OCI-LY3 (cell line): Measurements from ENCODE around the gene ZFX.

Source experiments
- H2AFZ ChIP-seq: fragments of 200-600, 300-600 bp; shearing (Covaris generic); 2 replicates; pipeline ENCODE4 v1.6.0; 2014; ENCODE audit warnings: antibody characterized with exemption, low read depth, low read length
- H3K27ac ChIP-seq: fragments of 200-600, 300-600 bp; sonication (generic); 2 replicates; pipeline ENCODE4 v1.5.1; 2014; ENCODE audit warnings: mild to moderate bottlenecking, low read length, moderate library complexity, mixed read lengths
- H3K27me3 ChIP-seq: fragments of 200-600, 300-600 bp; sonication (generic); 2 replicates; pipeline ENCODE4 v1.6.1; 2014; ENCODE audit warnings: low read depth, low read length, mixed read lengths
- H3K36me3 ChIP-seq: fragments of 200-600, 300-600 bp; sonication (generic); replicated peaks from 2 replicates; pipeline ENCODE3; 2014; ENCODE audit warnings: low read depth, low read length, mixed read lengths
- H3K4me1 ChIP-seq: fragments of 300-600, 200-600 bp; sonication (generic); 2 replicates; pipeline ENCODE4 v1.6.1; 2014; ENCODE audit warnings: low read length, mixed read lengths
- H3K4me2 ChIP-seq: fragments of 200-600, 300-600 bp; sonication (generic); 2 replicates; pipeline ENCODE4 v1.6.1; 2014; ENCODE audit warnings: low read length, mixed read lengths
- H3K4me3 ChIP-seq: fragments of 300-600, 200-600 bp; sonication (generic); 2 replicates; pipeline ENCODE4 v1.5.1; 2014; ENCODE audit warnings: antibody characterized with exemption, mild to moderate bottlenecking, low read length, moderate library complexity
- H3K79me2 ChIP-seq: fragments of 300-600, 200-600 bp; shearing (Covaris generic); 2 replicates; pipeline ENCODE4 v1.6.1; 2014; ENCODE audit warnings: mild to moderate bottlenecking, low read length, mixed read lengths
- H3K9ac ChIP-seq: fragments of 300-600, 200-600 bp; shearing (Covaris generic); 2 replicates; pipeline ENCODE4 v1.6.0; 2014; ENCODE audit warnings: mild to moderate bottlenecking, low read length, moderate library complexity
- H3K9me3 ChIP-seq: fragments of 200-600, 300-600 bp; shearing (Covaris generic); 2 replicates; pipeline ENCODE4 v1.6.1; 2014; ENCODE audit warnings: low read length, mixed read lengths; ENCODE audit not compliant: insufficient read depth
- H4K20me1 ChIP-seq: fragments of 200-600, 300-600 bp; sonication (generic); 2 replicates; pipeline ENCODE4 v1.6.1; 2016; ENCODE audit warnings: low read length, mixed read lengths; ENCODE audit not compliant: insufficient read depth
- CTCF ChIP-seq: fragments of 200-600, 300-600 bp; sonication (generic); IDR thresholded peaks from 2 replicates; pipeline ENCODE4 v1.5.1; 2014; ENCODE audit warnings: antibody characterized with exemption, low read length, low read depth
- EZH2phosphoT487 ChIP-seq: fragments of 200-600 bp; shearing (Covaris generic); IDR thresholded peaks from 2 replicates; pipeline ENCODE4 v1.6.1; 2018; ENCODE audit warnings: antibody characterized with exemption, mixed run types, low read depth

ZFX gene

DNA sequence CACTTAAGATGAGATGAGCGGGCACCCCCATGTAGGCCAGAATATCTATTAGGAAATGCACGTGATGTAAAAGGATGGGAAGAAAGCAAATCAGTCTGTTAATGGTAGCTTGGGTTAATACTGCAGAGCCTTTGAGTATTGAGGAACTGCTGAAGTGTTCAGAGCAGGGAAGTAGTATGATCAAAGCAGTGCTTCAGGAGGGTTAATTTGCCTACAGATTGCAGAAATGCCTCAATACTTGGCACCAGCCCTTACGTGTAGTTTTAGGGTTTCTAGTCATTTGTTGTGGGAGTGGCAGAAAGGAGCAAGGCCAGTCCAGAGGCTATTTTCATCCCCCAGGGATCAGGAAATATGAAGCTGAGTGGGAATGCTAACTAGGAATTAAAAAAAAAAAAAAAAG, 19.7 kb downstream of the ZFX start:
- Histone ChIP-seq H3K9ac (peak overlapping the region; percentile 43), H3K9me3 (no peaks in the 10 kb centered on the region), H3K27ac (peak overlapping the region; percentile 96), H3K4me3 (peak overlapping the region; percentile 57), H3K4me1 (peaks cover 34% of the 10 kb centered on the region), H2AFZ (no peak overlapping the region), H4K20me1 (peaks cover 7% of the 10 kb centered on the region), H3K4me2 (peak overlapping the region; percentile 91), H3K79me2 (peaks cover 95% of the 10 kb centered on the region), H3K27me3 (no peaks in the 10 kb centered on the region), H3K36me3 (peaks cover 14% of the 10 kb centered on the region)
- TF ChIP-seq EZH2phosphoT487 (no peak), CTCF (no peak)

- Histone ChIP-seq H3K4me1 (peaks cover 16% of the 10 kb centered on the region), H4K20me1 (peaks cover 7% of the 10 kb centered on the region), H3K4me2 (no peak overlapping the region), H3K9ac (no peak overlapping the region), H3K4me3 (no peak overlapping the region), H3K27ac (no peak overlapping the region), H3K36me3 (peaks cover 27% of the 10 kb centered on the region), H3K27me3 (no peaks in the 10 kb centered on the region), H3K9me3 (no peaks in the 10 kb centered on the region), H2AFZ (no peak overlapping the region), H3K79me2 (peaks cover 68% of the 10 kb centered on the region)
- TF ChIP-seq EZH2phosphoT487 (no peak), CTCF (no peak)
Measured at GRCh38 chrX:24173115-24173847, 23.8 kb downstream of the ZFX start.

DNA sequence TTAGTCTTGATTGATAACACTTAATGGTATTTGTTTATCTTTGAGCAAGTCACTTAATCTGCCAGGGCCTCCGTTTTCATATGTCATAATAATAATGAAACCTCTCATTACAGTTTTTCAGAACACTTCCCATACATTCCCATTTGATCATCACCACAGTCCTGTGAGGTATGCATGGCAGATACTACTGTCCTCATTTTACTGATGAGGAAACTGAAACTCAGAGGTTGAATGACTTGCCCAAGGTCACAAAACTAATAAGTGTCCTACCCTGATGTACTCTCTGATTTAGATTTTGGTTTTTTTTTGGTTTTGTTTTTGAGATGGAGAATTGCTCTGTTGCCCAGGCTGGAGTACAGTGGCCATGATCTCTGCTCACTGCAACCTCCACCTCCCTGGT, 25.7 kb downstream of the ZFX start:
- Histone ChIP-seq H3K79me2 (peaks cover 68% of the 10 kb centered on the region), H3K9me3 (no peaks in the 10 kb centered on the region), H3K27me3 (no peaks in the 10 kb centered on the region), H4K20me1 (no peaks in the 10 kb centered on the region), H3K4me1 (no peaks in the 10 kb centered on the region), H3K27ac (no peak overlapping the region), H3K36me3 (peaks cover 39% of the 10 kb centered on the region), H2AFZ (no peak overlapping the region), H3K4me2 (no peak overlapping the region), H3K4me3 (no peak overlapping the region), H3K9ac (no peak overlapping the region)
- no peak for TF ChIP-seq CTCF

DNA sequence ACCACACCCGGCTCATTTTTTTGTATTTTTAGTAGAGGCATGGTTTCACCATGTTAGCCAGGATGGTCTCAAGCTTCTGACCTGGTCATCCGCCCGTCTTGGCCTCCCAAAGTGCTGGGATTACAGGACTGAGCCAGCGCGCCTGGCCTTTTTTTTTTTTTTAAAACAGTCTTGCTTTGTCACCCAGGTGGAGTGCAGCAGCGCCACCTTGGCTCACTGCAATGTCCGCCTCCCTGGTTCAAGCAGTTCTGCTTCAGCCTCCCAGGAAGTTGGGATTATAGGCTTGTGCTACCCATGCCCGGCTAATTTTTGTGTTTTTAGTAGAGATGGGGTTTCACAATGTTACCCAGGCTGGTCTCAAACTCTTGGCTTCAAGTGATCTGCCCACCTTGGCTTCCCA, 28.9 kb downstream of the ZFX start:
- Histone ChIP-seq H3K4me3 (no peak overlapping the region), H3K36me3 (peaks cover 41% of the 10 kb centered on the region), H4K20me1 (peaks cover 9% of the 10 kb centered on the region; the same call in 1 of the 2 replicates), H3K4me1 (no peaks in the 10 kb centered on the region), H2AFZ (no peak overlapping the region), H3K27me3 (no peaks in the 10 kb centered on the region), H3K9ac (no peak overlapping the region), H3K27ac (no peak overlapping the region), H3K9me3 (no peaks in the 10 kb centered on the region), H3K79me2 (peaks cover 68% of the 10 kb centered on the region), H3K4me2 (no peak overlapping the region)
- TF ChIP-seq CTCF = no peak
- TF ChIP-seq EZH2phosphoT487 = no peak
